Dedifferentiated amniotic fluid mesenchymal stem cell (primary cell): ENCODE data around the gene NGLY1.

Source experiments
- DNase-seq: peaks from one replicate; pipeline ENCODE4 v3.0.0-alpha.2; 2016; ENCODE audit errors: extremely low spot score

Gene NGLY1, protein sequence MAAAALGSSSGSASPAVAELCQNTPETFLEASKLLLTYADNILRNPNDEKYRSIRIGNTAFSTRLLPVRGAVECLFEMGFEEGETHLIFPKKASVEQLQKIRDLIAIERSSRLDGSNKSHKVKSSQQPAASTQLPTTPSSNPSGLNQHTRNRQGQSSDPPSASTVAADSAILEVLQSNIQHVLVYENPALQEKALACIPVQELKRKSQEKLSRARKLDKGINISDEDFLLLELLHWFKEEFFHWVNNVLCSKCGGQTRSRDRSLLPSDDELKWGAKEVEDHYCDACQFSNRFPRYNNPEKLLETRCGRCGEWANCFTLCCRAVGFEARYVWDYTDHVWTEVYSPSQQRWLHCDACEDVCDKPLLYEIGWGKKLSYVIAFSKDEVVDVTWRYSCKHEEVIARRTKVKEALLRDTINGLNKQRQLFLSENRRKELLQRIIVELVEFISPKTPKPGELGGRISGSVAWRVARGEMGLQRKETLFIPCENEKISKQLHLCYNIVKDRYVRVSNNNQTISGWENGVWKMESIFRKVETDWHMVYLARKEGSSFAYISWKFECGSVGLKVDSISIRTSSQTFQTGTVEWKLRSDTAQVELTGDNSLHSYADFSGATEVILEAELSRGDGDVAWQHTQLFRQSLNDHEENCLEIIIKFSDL

DNA sequence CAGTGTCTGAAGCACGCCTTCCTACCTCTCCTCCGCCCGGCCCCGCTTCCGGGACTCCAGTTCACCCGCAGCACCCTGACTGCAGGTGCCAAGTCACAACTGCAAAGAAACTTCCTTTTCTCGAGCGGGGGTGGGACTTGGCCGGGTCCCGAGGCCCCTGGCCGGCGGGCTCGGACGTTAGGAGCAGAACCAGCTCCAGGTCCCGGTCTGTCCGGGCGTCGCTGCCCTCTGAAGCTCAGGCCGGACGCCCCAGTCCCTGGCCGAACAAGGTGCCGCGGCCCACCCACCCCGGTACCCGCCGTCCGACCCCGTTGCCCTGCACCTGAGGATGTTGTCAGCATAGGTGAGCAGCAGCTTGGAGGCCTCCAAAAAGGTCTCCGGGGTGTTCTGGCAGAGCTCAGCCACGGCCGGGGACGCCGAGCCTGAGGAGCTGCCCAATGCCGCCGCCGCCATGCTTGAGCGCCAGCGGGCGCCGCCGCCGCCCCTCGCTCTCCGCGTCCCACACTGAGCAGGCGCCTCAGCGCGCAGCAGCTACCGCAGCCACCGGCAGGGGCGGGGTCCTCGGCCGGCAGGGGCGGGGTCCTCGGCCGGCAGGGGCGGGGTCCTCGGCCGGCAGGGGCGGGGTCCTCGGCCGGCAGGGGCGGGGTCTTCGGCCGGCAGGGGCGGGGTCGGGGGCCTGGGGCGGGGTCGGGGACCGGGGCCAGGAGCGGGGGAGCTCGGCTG lies at the start of gene NGLY1:
Gene NGLY1, minus strand, starts transcription at position 506 of the 723 bp plus-strand sequence. Its CDS starts 53 bp downstream, at position 453.
- peak; percentile 66 for DNase-seq

DNA sequence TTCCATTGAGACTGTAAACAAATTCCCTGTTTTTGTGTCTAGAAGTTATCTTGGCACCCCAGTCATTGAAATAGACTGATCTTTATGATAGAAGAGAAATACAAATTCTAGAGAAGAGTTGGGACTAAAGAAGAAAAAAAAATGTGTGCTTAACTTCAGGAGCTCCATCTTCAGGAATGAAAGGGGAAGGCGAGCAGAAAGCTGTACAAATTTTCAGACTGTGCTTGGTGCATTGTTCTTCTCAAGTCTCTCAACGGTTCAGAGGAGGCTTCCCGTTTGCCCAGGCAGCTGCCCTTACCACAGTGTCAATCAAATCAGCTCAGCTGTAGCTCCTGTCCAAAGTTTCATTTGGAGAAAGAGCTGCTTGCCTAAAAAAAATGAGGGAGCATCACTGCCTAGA lies 48.3 kb upstream of the NGLY1 start:
- peak; percentile 19 for DNase-seq

DNA sequence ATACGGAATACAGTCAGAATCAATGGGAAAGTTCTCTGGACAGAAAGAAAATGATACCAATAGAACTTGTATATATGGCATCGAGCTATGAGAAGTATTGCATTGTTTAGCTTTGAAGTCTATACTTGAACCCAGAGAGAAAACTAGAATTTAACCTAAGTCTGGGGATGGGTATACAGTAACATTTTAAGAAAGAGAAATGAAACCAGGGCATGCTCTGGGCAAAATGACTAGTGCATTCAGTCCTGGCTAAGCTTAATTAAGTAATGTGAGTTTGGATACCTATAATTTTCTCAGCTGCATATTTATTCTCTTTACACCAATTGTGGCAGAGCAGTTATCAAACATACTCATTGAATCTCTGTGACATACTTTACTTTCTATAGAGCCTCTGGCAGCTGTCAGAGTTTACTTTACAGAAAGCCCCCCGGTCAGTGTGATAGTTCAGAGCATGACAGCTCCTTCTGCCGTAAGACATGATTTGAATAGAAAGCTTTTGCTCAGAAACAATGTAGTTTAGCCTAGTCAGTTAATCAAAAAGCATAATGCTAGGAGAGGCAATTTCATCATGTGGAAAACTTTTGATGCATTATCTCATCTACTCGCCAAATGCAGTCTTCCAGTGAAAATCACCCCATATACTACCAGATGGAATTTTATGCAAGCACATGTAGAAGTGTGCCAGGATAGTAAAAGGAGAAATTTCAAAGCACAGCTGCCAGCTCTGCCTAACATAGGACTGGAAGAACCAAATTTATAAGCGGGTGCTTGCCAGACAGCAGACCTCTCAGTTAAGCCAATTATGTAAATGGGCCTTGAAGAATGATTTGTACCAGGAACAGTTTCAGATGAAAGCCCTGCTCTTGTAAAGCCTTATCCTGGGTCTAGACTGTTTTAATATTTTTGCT lies 47.4 kb upstream of the NGLY1 start:
- DNase-seq: no peak

DNA sequence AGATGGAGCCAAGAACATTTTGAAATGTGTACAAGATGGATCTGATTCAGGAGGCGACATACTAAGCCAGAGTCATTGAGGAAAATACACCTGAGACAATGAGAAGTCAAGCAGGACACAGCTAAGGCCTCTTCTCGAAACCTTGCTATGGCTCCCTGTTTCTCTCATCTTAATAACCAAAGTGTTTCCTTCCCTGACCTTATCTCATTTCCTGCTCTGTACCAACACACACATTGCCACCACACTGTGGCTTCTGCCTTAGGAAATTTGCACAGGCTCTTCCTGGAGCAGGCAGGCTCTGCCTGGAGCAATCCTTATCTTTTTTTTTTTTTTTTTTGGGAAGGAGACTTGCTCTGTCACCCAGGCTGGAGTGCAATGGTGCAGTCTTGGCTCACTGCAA lies 43.3 kb upstream of the NGLY1 start:
- DNase-seq: no peak

DNA sequence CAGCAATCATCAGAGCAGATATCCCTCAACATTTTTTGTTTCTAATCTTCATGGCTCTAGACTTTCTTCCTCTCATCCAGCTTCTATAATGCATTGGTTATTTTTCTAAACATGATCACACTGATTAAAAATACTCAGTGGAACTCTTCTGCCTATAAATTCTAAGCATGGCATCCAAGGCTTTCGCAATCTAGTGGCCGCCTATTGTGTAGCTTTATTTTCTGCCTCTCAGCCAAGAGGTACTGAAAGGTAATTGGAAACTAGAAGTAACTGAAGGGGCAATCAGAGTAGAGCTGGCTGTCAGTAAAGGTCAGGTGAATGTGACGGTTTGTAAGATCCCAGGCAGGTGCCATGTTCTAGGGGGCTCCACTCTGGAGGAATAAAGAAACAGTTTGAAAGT lies 40.1 kb upstream of the NGLY1 start:
- no peak for DNase-seq

DNA sequence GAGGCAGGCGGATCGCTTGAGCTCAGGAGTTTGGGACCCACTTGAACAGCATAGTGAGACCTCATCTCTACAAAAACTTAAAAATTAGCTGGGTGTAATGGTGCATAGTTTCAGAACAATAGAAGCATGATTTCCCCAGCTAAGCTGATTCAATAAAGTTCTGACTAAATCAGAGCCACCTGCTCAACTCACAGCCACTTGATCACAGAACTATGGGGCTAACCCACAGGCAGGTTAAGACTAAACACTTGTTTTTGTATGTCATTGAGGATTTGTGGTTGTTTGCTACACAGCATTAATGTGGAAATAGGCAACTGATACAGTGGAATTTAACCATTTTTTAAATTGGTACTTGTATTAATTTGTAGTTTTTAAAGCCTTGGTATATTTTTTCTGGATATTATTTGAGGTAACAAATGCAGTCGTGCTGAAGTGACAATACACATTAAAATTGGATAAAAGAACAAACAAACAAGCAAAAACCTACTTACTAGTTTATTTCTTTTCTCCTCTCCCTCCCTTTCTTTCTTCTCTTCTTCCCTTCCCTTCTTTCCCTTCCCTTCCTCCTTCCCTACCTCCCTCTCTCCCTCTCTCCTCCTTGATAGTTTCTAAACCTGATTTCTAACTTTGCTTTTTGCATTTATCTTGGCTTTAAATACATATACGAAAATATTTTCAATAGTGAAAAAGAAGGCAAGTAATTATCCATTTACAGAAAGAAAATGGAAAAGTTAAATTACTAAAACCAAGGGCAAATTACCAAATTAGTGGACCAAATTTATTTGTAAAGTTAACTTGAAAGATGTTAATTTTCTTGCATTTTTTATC lies 38.7 kb upstream of the NGLY1 start:
- DNase-seq: no peak

DNA sequence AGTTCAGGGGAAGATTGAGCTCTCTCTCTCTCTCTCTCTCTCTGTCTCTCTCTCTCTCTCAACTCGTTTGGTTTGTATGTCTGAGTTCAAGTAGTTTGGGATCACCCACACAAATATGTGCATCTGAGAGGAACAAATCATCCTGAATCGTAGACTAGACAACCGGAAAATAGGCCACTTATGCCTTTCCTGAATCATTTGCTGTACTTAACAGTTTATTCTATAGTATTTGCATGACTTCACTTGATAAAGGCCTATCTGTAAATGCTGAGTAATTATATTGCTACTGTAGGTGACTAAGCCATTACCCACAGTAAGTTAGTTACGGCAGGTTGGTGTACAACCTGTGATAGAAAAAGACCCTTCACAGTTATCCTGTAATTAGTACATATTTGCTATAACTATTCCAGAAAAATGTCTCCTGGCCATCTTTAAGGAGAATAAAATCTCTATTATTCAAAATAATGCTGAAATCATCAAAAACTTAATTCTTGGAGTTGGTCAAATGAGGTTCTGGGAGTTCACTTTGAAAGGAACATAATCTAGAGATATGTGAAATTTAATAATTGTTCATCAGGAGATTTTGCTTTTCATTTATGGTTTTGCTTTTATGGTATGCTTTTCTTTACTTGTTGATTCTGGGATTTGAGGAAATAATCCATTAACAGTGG lies 37.7 kb upstream of the NGLY1 start:
- no peak for DNase-seq

DNA sequence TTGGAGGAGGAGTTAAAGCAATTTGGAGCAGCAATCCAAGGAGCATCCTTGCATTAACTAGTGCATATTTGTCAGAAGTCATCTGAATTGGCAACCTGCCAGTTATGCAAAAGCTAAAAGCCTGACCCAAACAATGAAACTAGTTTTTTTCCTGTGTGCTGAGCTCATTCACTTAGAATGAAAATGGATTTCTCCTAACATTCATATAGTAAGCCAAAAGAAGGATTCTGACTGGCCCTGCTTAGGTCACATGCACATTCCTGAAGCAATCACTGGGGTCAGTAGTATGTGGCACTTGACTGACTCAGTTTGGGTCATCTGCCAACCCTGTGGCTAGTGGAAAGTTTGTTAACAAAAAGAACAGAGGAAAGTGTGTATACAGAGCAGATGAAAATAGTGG lies 37.1 kb upstream of the NGLY1 start:
- DNase-seq: peak; percentile 93

DNA sequence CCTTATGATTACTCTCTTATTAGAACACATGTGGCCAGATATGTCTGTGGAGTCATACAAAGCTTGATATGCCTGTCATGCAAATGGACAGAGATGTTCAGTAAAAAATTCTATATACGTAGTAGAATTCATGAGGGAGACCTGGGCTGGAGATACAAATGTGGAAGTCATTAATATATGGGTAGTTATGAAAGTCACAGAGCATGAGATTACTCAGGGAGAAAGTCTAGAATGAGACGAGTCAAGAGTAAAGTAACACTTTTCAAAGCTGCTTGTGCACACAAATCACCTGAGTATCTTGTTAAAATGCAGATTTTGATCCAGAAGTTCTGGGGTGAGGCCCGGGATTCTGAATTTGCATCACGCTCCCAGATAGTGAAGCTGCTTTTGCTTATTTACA lies 35.1 kb upstream of the NGLY1 start:
- no peak for DNase-seq

DNA sequence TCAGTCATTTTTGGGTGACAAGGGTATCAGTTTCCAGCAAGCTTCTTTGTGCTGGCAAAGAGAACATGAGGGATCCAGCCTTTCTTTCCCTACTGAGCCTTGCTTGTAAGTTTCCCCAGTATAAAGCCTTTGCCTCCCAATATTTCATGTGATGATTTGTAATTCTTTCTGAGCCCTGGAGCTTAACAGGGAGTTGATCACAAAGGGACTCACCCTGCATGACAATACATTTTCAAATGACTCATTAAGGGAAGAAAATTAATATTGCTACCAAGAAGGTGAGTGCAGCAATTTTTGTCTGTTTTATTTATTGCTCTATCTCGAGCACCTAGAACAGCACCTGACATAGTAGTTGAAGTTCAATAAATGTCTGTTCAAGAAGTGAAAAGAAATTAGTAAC lies 34.4 kb upstream of the NGLY1 start:
- no peak for DNase-seq

DNA sequence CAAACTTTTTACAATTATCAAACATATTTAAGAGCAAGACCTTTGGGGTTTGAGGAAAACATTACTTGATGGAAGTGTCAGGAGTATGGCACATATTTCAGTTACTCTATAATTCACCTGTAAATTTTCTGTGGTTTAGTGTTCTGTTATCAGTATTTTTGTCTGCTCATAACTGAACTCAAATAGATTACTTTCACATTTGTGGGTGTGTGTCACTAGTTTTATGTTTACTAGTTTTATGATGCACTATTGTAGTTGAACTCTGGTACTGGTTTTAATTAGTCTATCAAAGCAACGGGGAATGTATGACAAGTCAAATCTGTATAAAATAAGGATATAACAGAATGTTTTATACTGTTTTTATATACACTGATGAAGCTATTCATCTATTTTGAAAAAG lies 33.9 kb upstream of the NGLY1 start:
- no peak for DNase-seq

DNA sequence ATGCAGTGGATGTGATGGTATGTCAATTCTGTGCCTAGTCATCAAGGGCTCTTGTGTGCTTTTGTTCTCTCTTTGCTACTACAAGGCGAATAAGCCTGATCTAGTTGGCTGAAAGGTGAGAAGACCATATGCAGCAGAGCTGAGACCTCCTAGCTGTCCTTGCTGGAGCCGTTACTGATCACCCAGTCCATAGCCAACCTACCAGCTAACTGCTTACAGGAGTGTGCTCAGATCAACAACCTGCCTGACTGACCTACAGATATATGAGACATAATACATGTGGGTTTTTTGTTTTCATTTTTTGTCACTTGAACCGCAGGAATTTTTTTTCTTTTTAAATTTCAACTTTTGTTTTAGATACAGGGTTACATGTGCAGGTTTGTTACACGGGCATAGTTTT lies 29.4 kb upstream of the NGLY1 start:
- no peak for DNase-seq

DNA sequence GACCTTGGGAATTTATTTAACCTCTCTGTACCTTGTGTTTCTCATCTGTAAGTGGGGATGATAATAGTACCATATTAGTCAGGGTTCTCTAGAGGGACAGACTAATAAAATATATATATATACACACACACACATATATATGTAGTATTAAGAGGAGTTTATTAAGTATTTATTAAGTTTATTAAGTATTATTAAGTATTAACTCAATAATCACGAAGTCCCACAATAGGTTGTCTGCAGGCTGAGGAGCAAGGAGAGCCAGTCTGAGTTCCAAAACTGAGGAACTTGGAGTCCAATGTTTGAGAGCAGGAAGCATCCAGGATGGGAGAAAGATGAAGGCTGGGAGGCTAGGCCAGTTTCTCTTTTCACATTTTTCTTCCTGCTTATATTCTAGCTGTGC lies 21.4 kb upstream of the NGLY1 start:
- DNase-seq: no peak

DNA sequence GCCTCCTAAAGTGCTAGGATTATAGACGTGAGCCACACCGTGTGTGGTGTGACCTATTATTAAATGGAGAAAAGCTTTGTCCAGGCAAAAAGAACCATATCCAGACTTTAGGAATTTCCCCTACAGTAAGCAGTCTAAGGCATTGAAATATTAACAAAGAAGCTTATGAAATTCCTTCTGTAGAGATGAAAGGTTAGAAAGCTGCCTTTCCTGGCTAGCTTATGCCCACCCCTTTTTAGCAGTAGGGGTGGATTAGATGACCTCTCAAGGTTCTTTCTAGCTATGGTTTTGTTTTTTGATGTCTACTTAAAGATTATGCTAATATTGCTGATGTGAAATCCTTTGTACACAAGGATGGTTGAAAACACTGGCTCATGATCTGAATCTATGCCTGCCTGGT lies 20.6 kb upstream of the NGLY1 start:
- no peak for DNase-seq

DNA sequence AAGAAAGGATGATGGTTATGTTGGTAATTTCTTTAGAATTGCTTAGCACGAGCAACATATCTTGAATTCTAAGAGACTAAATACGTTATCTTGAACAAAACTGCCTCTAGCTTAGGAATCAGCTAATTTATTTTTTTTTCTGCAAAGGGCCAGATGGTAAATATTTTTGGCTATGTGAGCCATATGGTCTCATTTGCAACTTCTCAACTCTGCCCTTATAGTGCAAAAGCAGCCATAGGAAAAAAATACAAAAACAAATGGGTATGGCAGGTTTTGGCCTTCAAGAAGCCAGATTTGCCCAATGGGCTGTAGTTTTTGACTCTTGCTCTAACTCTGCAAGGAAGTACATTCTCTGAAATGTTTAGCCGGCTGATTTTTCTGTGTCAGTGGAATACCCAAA lies 18.5 kb upstream of the NGLY1 start:
- no peak for DNase-seq

DNA sequence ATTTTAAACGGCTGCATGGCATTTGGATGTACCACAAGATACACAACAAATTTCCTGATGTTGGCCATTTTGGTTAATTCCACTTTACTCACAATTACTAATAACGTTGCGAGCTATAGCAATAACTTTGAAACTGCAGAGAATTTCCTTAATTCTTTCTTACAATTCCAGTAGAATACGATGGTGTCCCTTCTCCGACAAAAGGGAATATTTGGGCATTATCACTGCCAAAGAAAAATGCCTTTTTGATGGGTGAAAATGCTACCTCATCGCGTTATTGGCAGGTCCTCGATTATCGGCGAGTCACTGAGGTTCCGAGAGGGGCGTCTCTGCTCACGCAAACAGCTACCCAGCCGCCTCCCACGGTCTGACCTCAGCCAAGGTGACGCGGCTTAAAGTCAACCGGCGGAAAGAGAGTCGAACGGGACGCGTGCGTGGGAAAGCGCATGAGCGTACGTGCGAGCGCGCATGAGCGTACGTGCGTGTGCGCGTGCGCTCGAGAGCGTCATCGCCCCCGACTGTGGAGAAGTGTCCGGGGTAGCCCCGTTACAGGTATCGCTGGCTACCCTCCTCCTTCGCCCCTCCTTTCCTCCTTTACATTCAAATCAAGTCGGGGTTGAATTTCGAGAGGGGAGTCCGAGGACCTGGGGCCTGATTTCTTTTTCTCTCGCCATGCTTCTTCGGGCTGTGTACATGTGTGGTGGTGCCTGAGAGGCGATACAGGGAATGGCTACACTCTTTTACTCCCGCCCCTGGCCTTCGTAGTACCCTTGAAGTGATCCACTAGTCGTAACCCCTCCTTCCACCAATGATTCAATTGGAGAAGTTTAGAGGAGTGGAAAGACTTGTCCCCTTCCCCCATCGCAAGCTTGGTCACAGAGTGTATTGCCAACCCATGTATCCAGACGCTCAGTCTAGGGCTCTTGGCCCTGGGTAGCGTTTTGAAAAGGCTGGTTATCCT lies 6.6 kb upstream of the NGLY1 start, which contains the start of gene OXSM:
Gene OXSM, plus strand, starts transcription at position 495 of the 961 bp plus-strand sequence. CDS start 931 bp downstream, outside the sequence.
- DNase-seq: peak; percentile 89

DNA sequence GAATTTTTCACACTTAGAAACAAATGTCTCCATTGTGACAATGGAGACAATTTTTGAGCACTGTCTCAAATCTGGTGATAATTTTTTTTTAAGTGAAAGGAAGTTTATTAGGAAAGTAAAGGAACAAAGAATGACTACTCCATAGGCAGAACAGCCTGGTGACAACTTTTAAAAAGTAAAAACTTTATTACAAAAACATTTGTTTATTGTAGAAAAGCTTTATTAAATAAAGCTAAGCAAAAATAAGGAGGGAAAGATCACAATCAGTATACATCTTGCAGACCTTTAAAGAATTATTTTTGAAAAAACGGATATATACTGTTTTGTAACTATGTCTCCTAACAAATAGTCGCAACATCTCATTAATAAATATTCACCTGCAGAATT lies 6.0 kb upstream of the NGLY1 start:
- no peak for DNase-seq

DNA sequence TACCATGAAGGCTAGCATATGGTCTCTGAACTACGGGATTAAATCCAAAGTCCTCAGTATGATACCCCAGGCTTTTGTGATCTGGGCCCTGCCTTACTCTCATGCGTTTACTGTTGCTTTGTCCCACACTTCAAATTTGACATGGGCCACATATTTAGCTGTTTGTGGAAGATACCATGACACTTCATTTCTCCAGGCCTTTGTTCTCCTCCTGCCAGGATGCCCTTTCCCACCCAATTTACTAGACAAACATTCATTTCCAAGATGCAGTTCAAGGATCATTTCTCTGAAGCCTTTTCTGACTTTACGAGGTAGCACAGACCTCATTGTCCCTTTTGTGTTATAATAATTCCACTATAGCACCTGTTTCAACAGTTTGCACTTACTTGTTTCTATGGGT lies 4.4 kb upstream of the NGLY1 start:
- DNase-seq: no peak

DNA sequence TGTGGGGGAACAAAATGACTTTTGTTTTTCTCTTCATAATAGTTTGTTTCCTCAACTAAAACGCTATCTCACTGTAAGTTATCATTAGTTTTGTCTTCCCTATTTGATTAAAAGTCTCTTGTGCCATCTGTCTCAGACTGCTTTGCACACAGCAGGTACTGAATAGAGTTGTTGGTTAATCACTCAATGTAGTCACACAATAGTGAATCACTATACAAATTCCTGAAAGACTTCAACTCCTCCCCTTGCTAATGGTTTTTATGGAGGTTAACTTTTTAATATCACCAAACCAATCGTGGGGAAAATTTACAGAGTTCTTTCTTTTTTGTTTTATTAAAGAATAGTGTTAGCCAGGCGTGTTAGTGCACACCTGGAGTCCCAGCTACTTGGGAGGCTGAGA lies 2.6 kb upstream of the NGLY1 start:
- no peak for DNase-seq
